Cardiac muscle cell (in vitro differentiated cells and primary cell): ENCODE results near the gene FBXO24. TPM values are rescaled to one million over a fixed set of nuclear protein-coding genes. Genes with fewer than 3 reads are reported as not detected.

ENCODE experiments used
- DNase-seq, 2 donors: peaks; one replicate each; pipeline versions ENCODE4 v3.0.0 to v3.0.0-alpha.2; 2010 to 2017; ENCODE audit warnings: low read depth in 1 of 2, low spot score in 1 of 2
- H3K27ac ChIP-seq: fragments of 200-600 bp; sonication (generic); 2 replicates; pipeline ENCODE4 v1.5.1; 2016
- H3K27me3 ChIP-seq: fragments of 200-600 bp; sonication (generic); 2 replicates; pipeline ENCODE4 v1.6.0; 2016; ENCODE audit warnings: control low read depth
- H3K36me3 ChIP-seq: fragments of 200-600 bp; sonication (generic); 2 replicates; pipeline ENCODE4 v1.5.1; 2016; ENCODE audit warnings: control low read depth
- H3K4me1 ChIP-seq: fragments of 200-600 bp; sonication (generic); 2 replicates; pipeline ENCODE4 v1.8.1; 2017; ENCODE audit warnings: low read depth, mild to moderate bottlenecking, mixed run types
- H3K4me3 ChIP-seq: fragments of 200-600 bp; sonication (generic); 2 replicates; pipeline ENCODE4 v1.5.1; 2016; ENCODE audit warnings: mild to moderate bottlenecking
- H3K9me3 ChIP-seq: fragments of 200-600 bp; sonication (generic); 2 replicates; pipeline ENCODE4 v1.5.1; 2017; ENCODE audit warnings: low read depth, mild to moderate bottlenecking, control low read depth
- polyA plus RNA-seq: library from polyadenylated mRNA; unstranded; fragments of >200 nt; fragmentation: Nextera tagmentation; extraction: Ambion mirVana; gene quantifications from 2 replicates; pipeline ENCODE4 v1.2.1, GENCODE V29; 2016
- total RNA-seq: library from RNA; depleted of rRNA; stranded (reverse); fragments of >200 nt; gene quantifications from 2 replicates; pipeline ENCODE4 v1.2.3, GENCODE V29; 2016
- TF ChIP-seq, protein P1 (sequence below): IDR thresholded peaks from 2 replicates; pipeline ENCODE4 v1.5.1; 2012; ENCODE audit warnings: low read depth, mild to moderate bottlenecking, low read length

Gene FBXO24
- total and polyA plus RNA-seq, 2 experiments from 2014 or later: 1.9 to 2.3 TPM

GRCh38 chr7:100580466-100581283 is 5.5 kb upstream of the FBXO24 start:
- no peak overlapping the region for H3K4me3 ChIP-seq
- no peaks in the 10 kb centered on the region for H3K27me3 ChIP-seq
- H3K4me1 ChIP-seq: peaks cover 19% of the 10 kb centered on the region
- H3K27ac ChIP-seq: no peak overlapping the region
- TF ChIP-seq, protein P1, sequence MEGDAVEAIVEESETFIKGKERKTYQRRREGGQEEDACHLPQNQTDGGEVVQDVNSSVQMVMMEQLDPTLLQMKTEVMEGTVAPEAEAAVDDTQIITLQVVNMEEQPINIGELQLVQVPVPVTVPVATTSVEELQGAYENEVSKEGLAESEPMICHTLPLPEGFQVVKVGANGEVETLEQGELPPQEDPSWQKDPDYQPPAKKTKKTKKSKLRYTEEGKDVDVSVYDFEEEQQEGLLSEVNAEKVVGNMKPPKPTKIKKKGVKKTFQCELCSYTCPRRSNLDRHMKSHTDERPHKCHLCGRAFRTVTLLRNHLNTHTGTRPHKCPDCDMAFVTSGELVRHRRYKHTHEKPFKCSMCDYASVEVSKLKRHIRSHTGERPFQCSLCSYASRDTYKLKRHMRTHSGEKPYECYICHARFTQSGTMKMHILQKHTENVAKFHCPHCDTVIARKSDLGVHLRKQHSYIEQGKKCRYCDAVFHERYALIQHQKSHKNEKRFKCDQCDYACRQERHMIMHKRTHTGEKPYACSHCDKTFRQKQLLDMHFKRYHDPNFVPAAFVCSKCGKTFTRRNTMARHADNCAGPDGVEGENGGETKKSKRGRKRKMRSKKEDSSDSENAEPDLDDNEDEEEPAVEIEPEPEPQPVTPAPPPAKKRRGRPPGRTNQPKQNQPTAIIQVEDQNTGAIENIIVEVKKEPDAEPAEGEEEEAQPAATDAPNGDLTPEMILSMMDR: no peak
- no peak for DNase-seq
- peaks cover 28% of the 10 kb centered on the region for H3K36me3 ChIP-seq
- no peaks in the 10 kb centered on the region for H3K9me3 ChIP-seq

GRCh38 chr7:100582041-100582579 is 4.0 kb upstream of the FBXO24 start:
- H3K9me3 ChIP-seq: no peaks in the 10 kb centered on the region
- no peaks in the 10 kb centered on the region for H3K27me3 ChIP-seq
- H3K36me3 ChIP-seq: peaks cover 28% of the 10 kb centered on the region
- H3K4me3 ChIP-seq: no peak overlapping the region
- H3K27ac ChIP-seq: peak overlapping the region; percentile 95
- TF ChIP-seq, protein P1: no peak
- DNase-seq: no peak
- H3K4me1 ChIP-seq: peaks cover 19% of the 10 kb centered on the region

GRCh38 chr7:100582650-100583049 is 3.5 kb upstream of the FBXO24 start:
- no peak for DNase-seq
- Histone ChIP-seq H3K27me3 (no peaks in the 10 kb centered on the region), H3K4me3 (no peak overlapping the region), H3K27ac (peak overlapping the region; percentile 95), H3K36me3 (peaks cover 25% of the 10 kb centered on the region), H3K4me1 (peaks cover 19% of the 10 kb centered on the region), H3K9me3 (no peaks in the 10 kb centered on the region)
- TF ChIP-seq, protein P1: no peak

DNA sequence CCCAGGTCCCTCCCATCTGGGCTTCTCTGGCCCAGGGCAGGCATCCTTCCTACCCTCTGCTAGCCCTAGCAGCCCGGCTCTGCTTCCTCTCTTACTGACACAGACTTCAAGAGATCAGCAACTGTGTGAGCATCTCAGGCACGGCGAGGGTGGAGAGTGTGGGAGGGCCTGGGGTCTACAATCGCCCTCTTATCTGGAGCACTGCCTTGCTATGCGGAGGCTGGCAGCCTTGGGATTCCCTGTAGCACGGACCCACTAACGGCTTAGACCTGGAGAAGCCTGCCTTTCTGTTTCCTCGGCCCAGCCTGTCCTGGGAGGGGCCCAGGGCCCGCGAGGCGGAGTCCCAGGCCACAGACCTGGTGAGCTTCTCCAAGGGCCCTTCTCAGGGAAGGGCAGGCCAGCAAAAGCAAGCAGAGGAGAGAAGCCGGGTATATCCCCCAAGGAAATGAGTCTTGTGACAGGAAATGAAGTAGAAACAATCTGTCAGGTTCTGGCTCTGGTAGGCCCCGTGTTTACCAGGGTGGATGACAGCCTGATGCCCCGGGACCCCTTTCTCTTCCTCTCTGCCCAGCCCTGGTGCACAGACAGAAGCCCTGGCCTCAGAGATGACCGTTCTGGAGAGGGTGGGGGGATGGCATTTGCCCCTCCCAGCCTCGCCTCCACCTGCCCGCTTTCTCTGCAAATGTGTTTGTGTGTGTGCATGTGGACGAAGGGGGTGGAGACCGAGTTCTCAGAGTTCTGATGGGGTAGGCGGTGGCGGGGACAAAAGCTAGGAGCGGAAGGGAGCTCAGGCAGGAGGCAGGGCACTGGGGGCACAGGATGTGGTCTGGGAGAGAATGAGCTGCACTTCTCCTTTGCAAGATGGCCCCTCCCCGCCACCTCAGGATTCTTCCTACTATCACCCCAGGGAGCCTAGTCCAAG is 2.7 kb upstream of the FBXO24 start:
- H3K9me3 ChIP-seq: no peaks in the 10 kb centered on the region
- peaks cover 19% of the 10 kb centered on the region for H3K4me1 ChIP-seq
- peak; percentile 61 to 81 for DNase-seq
- no peak overlapping the region for H3K4me3 ChIP-seq
- TF ChIP-seq, protein P1: no peak
- peak overlapping the region; percentile 95 for H3K27ac ChIP-seq
- peaks cover 20% of the 10 kb centered on the region for H3K36me3 ChIP-seq
- no peaks in the 10 kb centered on the region for H3K27me3 ChIP-seq

GRCh38 chr7:100584054-100584682 is 2.0 kb upstream of the FBXO24 start:
- no peaks in the 10 kb centered on the region for H3K27me3 ChIP-seq
- peak overlapping the region; percentile 98 for H3K4me3 ChIP-seq
- peaks cover 20% of the 10 kb centered on the region for H3K4me1 ChIP-seq
- no peaks in the 10 kb centered on the region for H3K9me3 ChIP-seq
- TF ChIP-seq, protein P1: no peak
- DNase-seq: peak in 1 of 2 donors; percentile 63
- H3K36me3 ChIP-seq: peaks cover 12% of the 10 kb centered on the region
- H3K27ac ChIP-seq: peak overlapping the region; percentile 95
